AG08395 (cell line): ENCODE measurements around the gene NAV3.

ENCODE experiments used
- DNase-seq: peaks from one replicate; pipeline ENCODE4 v3.0.0; 2012; ENCODE audit warnings: mixed read lengths, low spot score

NAV3 gene

GRCh38 chr12:77980782-77981181, 150.1 kb downstream of the NAV3 start:
- DNase-seq, result peak; percentile 11

- no peak for DNase-seq
Observed at GRCh38 chr12:77983859-77984258, 153.2 kb downstream of the NAV3 start.

GRCh38 chr12:77992760-77993159, 162.1 kb downstream of the NAV3 start:
- no peak for DNase-seq

- DNase-seq, result no peak
Observed at GRCh38 chr12:77993658-77994057, 163.0 kb downstream of the NAV3 start.

GRCh38 chr12:77995436-77996167, 164.9 kb downstream of the NAV3 start:
- DNase-seq, result peak; percentile 67

GRCh38 chr12:77996670-77997069, 166.0 kb downstream of the NAV3 start:
- no peak for DNase-seq

GRCh38 chr12:77998236-77998786, 167.6 kb downstream of the NAV3 start:
- DNase-seq, result no peak

- DNase-seq, result no peak
Observed at GRCh38 chr12:77999074-77999715, 168.5 kb downstream of the NAV3 start.

GRCh38 chr12:78002878-78003277, 172.2 kb downstream of the NAV3 start:
- no peak for DNase-seq

- no peak for DNase-seq
Observed at GRCh38 chr12:78004249-78005093, 173.8 kb downstream of the NAV3 start.

- no peak for DNase-seq
Observed at GRCh38 chr12:78005094-78005492, 174.4 kb downstream of the NAV3 start.

- no peak for DNase-seq
Observed at GRCh38 chr12:78007173-78007572, 176.5 kb downstream of the NAV3 start.

- no peak for DNase-seq
Observed at GRCh38 chr12:78009031-78009430, 178.3 kb downstream of the NAV3 start.

- DNase-seq, result no peak
Observed at GRCh38 chr12:78018171-78018910, 187.6 kb downstream of the NAV3 start.

GRCh38 chr12:78018939-78019338, 188.2 kb downstream of the NAV3 start:
- no peak for DNase-seq

- DNase-seq, result no peak
Observed at GRCh38 chr12:78028426-78028825, 197.7 kb downstream of the NAV3 start.

- DNase-seq, result peak; percentile 47
Observed at GRCh38 chr12:78034025-78034424, 203.3 kb downstream of the NAV3 start.

GRCh38 chr12:78035901-78036606, 205.4 kb downstream of the NAV3 start:
- peak; percentile 2 for DNase-seq

- DNase-seq, result no peak
Observed at GRCh38 chr12:78036874-78037273, 206.2 kb downstream of the NAV3 start.

GRCh38 chr12:78037707-78038106, 207.0 kb downstream of the NAV3 start:
- DNase-seq, result no peak

GRCh38 chr12:78038541-78038940, 207.8 kb downstream of the NAV3 start:
- DNase-seq, result no peak
